Left ventricle myocardium superior (tissue), 1 donor: ENCODE data around the gene FOLR2. TPM values are rescaled to one million over a fixed set of nuclear protein-coding genes. Genes with fewer than 3 reads are reported as not detected.

Experiments
- ATAC-seq: fragments of 200-7000 bp; cut with Tn5 transposase; one replicate; pipeline ENCODE4 v1.9.1; 2020; ENCODE audit warnings: mild to moderate bottlenecking, moderate library complexity
- DNase-seq: peaks from one replicate; pipeline ENCODE4 v3.0.0-alpha.2; 2020
- intact Hi-C: fragments of 100-400 bp; cut with micrococcal nuclease; formaldehyde crosslinking; loops from one replicate; pipeline ENCODE4 v1.11.0; 2022
- total RNA-seq: library from RNA; stranded (reverse); fragmentation: NEBNext Ultra II Directional; extraction: Animal tissue kit (Norgen Biotek cat#: 25700); gene quantifications from one replicate; pipeline ENCODE4 v1.2.1, GENCODE V29; 2021
- donor health status: DM: no; HTN: yes; CAD: no; lungs with severe emphysema.

FOLR2 gene
- total RNA-seq, 1 donor from 2014 or later = 21.9 TPM

DNA sequence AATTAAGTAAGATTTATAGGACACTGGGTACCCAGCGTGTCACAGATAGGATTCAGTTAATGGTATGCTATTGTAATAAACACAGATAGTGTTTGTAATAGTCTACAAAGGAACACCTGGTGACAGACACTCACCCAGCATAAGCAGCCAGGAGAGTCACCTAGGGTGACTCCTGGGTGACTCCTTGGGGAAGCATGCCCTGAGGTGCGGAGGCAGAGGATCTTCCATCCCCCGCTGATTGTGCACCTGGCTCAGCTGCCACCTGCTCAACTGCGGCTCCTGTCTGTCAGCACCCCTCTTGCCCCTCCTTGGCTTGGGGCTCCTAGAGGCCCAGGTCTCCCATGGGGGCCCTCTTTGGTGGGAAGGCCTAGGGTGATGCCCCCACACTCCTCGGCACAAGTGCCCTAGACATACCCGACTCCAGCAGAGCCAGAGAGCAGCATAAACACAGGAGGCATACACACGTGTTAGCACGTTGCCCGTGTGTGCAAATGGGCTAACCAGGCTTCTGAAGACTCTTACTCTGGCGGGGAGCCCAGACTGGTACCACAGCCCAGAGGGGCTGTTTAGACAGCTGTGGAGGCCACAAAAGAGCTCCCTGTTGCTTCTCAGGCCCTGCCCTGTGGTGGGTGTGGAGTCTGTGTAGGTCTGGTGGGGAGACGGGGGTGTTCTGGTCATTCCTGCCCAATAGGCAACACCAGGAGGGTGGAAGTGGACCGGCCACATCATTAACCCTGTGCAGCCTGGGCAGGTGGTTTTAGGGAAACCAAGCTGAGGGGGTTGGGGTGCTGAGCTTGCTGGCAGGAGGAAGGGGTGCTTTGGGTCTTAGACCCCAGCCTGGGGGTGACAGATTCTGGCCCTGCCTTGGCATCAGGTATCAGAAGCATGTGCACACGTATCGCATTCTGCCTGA, 11.0 kb downstream of the FOLR2 start:
- no peak for ATAC-seq
- intact Hi-C loops = no loop called here
- peak; percentile 16 for DNase-seq

DNA sequence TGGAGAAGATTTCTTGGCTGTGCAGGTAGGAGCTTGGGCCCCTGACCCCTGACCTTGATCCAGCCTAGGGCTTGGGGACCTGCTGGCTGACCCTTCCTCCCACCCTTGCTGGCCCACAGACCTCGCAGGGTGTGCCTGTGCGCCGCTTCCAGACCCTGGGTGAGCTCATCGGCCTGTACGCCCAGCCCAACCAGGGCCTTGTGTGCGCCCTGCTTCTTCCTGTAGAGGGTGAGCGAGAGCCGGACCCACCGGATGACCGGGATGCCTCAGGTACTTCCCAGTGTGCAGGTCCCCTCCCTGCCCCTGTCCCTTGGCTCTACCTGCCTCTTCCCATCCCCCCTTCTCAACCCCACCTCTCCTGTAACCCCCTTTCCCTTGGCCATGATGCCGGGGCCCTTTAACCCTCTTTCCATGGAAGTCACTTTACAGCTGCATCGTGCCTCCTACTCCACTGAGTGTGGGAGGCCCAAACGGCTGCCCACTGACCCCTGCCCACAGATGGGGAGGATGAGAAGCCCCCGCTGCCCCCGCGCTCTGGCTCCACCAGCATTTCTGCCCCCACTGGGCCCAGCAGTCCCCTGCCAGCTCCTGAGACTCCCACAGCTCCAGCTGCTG, 11.7 kb downstream of the FOLR2 start:
- intact Hi-C loops = no loop called here
- DNase-seq (no peak), ATAC-seq (no peak)

DNA sequence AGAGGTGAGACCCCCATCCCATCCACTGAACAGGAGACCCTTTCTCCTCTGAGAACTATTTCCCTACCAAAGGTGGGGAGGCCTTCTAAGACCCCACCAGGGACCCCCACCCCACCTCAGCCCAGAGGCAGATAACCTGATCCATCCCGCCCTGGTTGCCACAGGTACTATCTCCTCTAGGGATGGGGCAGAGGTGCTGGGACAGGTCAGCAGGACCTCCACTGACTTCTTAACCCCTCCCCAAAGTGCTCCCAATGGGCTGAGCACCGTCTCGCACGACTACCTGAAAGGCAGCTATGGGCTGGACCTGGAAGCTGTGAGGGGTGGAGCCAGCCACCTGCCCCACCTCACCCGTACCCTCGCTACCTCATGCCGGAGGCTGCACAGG, 12.2 kb downstream of the FOLR2 start:
- no peak for DNase-seq
- intact Hi-C loops = no loop called here

DNA sequence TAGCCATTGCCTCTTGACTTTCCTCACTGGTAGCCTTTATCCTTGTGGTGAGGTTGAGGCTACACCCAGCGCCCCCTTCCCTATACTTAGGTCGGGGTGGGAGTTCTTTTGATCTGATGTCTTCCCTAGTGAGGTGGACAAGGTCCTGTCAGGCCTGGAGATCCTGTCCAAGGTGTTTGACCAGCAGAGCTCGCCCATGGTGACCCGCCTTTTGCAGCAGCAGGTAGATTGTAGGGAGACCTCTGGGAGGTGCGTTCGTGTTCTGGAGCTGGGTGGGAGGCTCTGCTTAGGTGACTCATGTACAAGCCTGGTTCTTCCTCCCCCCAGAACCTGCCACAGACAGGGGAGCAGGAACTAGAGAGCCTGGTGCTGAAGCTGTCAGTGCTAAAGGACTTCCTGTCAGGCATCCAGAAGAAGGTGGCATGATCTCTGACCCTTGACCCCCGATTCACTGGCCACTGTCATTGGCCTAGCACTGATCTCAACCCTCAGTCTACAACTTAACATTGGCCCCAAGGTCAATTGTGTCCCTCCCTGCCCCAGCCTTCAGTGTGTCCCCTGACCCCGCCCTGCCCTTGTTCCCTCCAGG, 12.8 kb downstream of the FOLR2 start:
- intact Hi-C loops = no loop called here
- DNase-seq = no peak
- no peak for ATAC-seq

More for the DNA sequence above, 12.2 kb downstream of the FOLR2 start:
- ATAC-seq = no peak

- no peak for DNase-seq
- no peak for ATAC-seq
- intact Hi-C loops = no loop called here
These were observed 13.6 kb downstream of the FOLR2 start for GRCh38 chr11:72229925-72230763.

DNA sequence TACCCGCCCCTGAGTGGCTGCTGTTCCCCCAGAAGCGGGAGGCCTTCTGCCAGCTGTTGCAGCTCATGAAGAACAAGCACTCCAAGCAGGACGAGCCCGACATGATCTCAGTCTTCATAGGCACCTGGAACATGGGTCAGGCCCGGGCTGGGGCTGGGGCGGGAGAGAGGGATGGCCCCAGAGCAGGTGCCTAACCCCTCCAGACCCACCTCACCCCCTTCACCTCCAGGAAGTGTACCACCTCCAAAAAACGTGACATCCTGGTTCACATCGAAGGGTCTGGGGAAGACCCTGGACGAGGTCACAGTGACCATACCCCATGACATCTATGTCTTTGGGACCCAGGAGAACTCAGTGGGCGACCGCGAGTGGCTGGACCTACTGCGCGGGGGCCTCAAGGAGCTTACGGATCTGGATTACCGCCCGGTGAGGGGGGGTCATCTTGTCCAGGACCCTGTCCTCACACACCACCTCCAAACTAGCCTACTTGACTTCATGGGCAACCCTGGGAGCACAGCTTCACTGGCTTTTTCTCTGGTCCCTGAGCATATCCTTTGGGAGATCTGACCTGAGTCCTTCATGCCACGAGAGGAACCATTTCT, 14.3 kb downstream of the FOLR2 start:
- DNase-seq = no peak
- intact Hi-C loops = no loop called here

GRCh38 chr11:72231396-72232259, 15.0 kb downstream of the FOLR2 start:
- ATAC-seq (peak; percentile 56), DNase-seq (peak; percentile 79)
- intact Hi-C loops = no loop called here

More for the DNA sequence above, 14.3 kb downstream of the FOLR2 start:
- no peak for ATAC-seq

- intact Hi-C loops = no loop called here
- ATAC-seq = no peak
- no peak for DNase-seq
These were observed 15.9 kb downstream of the FOLR2 start for GRCh38 chr11:72232260-72233055.

- intact Hi-C loops = no loop called here
- ATAC-seq (no peak), DNase-seq (no peak)
These were observed 16.6 kb downstream of the FOLR2 start for GRCh38 chr11:72233056-72233772.

GRCh38 chr11:72233773-72234513, 17.3 kb downstream of the FOLR2 start:
- no peak for ATAC-seq
- DNase-seq = no peak
- intact Hi-C loops = no loop called here

GRCh38 chr11:72234514-72234830, 17.9 kb downstream of the FOLR2 start:
- intact Hi-C loops = no loop called here
- DNase-seq = no peak
- no peak for ATAC-seq

GRCh38 chr11:72234920-72235319, 18.3 kb downstream of the FOLR2 start:
- intact Hi-C loops = no loop called here
- DNase-seq = no peak

GRCh38 chr11:72235351-72236057, 18.9 kb downstream of the FOLR2 start:
- DNase-seq (no peak), ATAC-seq (no peak)
- intact Hi-C loops = no loop called here

More at GRCh38 chr11:72234920-72235319, 18.3 kb downstream of the FOLR2 start:
- no peak for ATAC-seq

GRCh38 chr11:72236083-72236697, 19.6 kb downstream of the FOLR2 start:
- no peak for ATAC-seq
- DNase-seq = no peak
- intact Hi-C loops = no loop called here

DNA sequence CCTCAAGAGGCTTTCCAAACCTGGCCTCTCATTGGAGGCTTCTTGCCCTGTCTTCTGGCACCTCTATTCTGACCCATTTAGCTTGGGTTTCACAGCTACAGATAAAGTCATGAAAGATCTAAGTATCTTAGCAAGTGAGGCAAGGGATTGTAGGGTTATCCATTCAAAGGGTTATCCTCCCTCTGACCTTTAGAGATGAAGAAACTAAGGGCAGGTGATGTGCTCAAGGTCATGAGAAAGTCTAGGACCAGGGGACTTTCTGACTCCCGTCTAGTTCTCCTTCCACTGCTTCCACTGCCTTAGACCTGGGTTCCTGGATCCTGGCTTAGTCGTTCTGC, 20.1 kb downstream of the FOLR2 start:
- intact Hi-C loops = no loop called here
- ATAC-seq = no peak
- DNase-seq = no peak
